DOHH2 (cell line): Measurements from ENCODE around the gene PIK3R3.

Experiments used
- H3F3A ChIP-seq: fragments of 200-600 bp; sonication (generic), shearing (Covaris generic); 2 replicates; pipeline ENCODE4 v1.6.0; 2016; ENCODE audit warnings: antibody characterized with exemption, mild to moderate bottlenecking; ENCODE audit not compliant: control insufficient read depth, insufficient read depth
- H3K27ac ChIP-seq: fragments of 200-600 bp; sonication (generic); 2 replicates; pipeline ENCODE4 v1.5.1; 2014; ENCODE audit warnings: low read depth, mild to moderate bottlenecking, low read length, moderate library complexity
- H3K27me3 ChIP-seq: fragments of 200-600 bp; sonication (generic); 2 replicates; pipeline ENCODE4 v1.6.1; 2014; ENCODE audit warnings: mild to moderate bottlenecking, low read length, mixed read lengths; ENCODE audit not compliant: control insufficient read depth
- H3K36me3 ChIP-seq: fragments of 200-600 bp; sonication (generic); 2 replicates; pipeline ENCODE4 v1.6.1; 2014; ENCODE audit warnings: mild to moderate bottlenecking, low read length, moderate library complexity, mixed read lengths; ENCODE audit not compliant: control insufficient read depth
- H3K4me1 ChIP-seq: fragments of 200-600 bp; sonication (generic); 2 replicates; pipeline ENCODE4 v1.6.1; 2014; ENCODE audit warnings: mild to moderate bottlenecking, low read length, mixed read lengths; ENCODE audit not compliant: control insufficient read depth
- H3K4me2 ChIP-seq: fragments of 200-600 bp; sonication (generic); 2 replicates; pipeline ENCODE4 v1.6.0; 2014; ENCODE audit warnings: mild to moderate bottlenecking, low read length, moderate library complexity
- H3K4me3 ChIP-seq: fragments of 200-600 bp; sonication (generic); 2 replicates; pipeline ENCODE4 v1.5.1; 2014; ENCODE audit warnings: mild to moderate bottlenecking, low read length, mixed read lengths
- H3K79me2 ChIP-seq: fragments of 200-600 bp; sonication (generic); 2 replicates; pipeline ENCODE4 v1.6.1; 2014; ENCODE audit warnings: mild to moderate bottlenecking, low read length, mixed read lengths; ENCODE audit not compliant: control insufficient read depth
- H3K9me2 ChIP-seq: fragments of 200-600 bp; sonication (generic); replicated peaks from 2 replicates; pipeline ENCODE4 v1.6.1; 2014; ENCODE audit warnings: mild to moderate bottlenecking, low read length, mixed read lengths; ENCODE audit not compliant: control insufficient read depth
- H3K9me3 ChIP-seq: fragments of 200-600 bp; sonication (generic); 2 replicates; pipeline ENCODE4 v1.6.1; 2014; ENCODE audit warnings: antibody characterized with exemption, low read length, mixed read lengths; ENCODE audit not compliant: control insufficient read depth, insufficient read depth
- H4K20me1 ChIP-seq: fragments of 200-600 bp; sonication (generic); 2 replicates; pipeline ENCODE4 v1.6.0; 2014; ENCODE audit warnings: low read depth, mild to moderate bottlenecking, antibody characterized with exemption, low read length, moderate library complexity; ENCODE audit not compliant: control insufficient read depth, insufficient read depth
- CTCF ChIP-seq: fragments of 200-600 bp; sonication (generic); IDR thresholded peaks from one replicate; pipeline ENCODE4 v1.5.1; 2014; ENCODE audit warnings: antibody characterized with exemption, mild to moderate bottlenecking, low read depth, low read length; ENCODE audit not compliant: poor library complexity, severe bottlenecking
- EZH2phosphoT487 ChIP-seq: fragments of 200-600 bp; sonication (generic); IDR thresholded peaks from 2 replicates; pipeline ENCODE4 v1.6.1; 2017; ENCODE audit warnings: borderline replicate concordance, mild to moderate bottlenecking, antibody characterized with exemption, low read length, moderate library complexity, mixed read lengths

Gene PIK3R3

GRCh38 chr1:46159516-46159915 lies 27.1 kb upstream of the PIK3R3 start:
- no peaks in the 10 kb centered on the region for H3K9me2 ChIP-seq
- no peak overlapping the region for H3K4me2 ChIP-seq
- no peaks in the 10 kb centered on the region for H3K36me3 ChIP-seq
- H3K4me1 ChIP-seq = no peaks in the 10 kb centered on the region
- H3K79me2 ChIP-seq = no peaks in the 10 kb centered on the region
- no peaks in the 10 kb centered on the region for H3F3A ChIP-seq
- no peaks in the 10 kb centered on the region for H3K9me3 ChIP-seq
- no peaks in the 10 kb centered on the region for H3K27me3 ChIP-seq
- no peak overlapping the region for H3K4me3 ChIP-seq
- no peak overlapping the region for H3K27ac ChIP-seq
- TF ChIP-seq CTCF (no peak), EZH2phosphoT487 (no peak)
- no peaks in the 10 kb centered on the region for H4K20me1 ChIP-seq

- H3K4me2 ChIP-seq = no peak overlapping the region
- H3K4me3 ChIP-seq = no peak overlapping the region
- H3K27ac ChIP-seq = no peak overlapping the region
- H3K4me1 ChIP-seq = no peaks in the 10 kb centered on the region
- no peaks in the 10 kb centered on the region for H3K27me3 ChIP-seq
- no peaks in the 10 kb centered on the region for H3K36me3 ChIP-seq
- H3K79me2 ChIP-seq = no peaks in the 10 kb centered on the region
- TF ChIP-seq EZH2phosphoT487 (no peak), CTCF (no peak)
- H3K9me3 ChIP-seq = no peaks in the 10 kb centered on the region
- no peaks in the 10 kb centered on the region for H3K9me2 ChIP-seq
- H4K20me1 ChIP-seq = no peaks in the 10 kb centered on the region
- H3F3A ChIP-seq = no peaks in the 10 kb centered on the region
Measured at GRCh38 chr1:46158312-46159281, 26.2 kb upstream of the PIK3R3 start.

- no peaks in the 10 kb centered on the region for H3K36me3 ChIP-seq
- no peaks in the 10 kb centered on the region for H3K4me1 ChIP-seq
- H3K79me2 ChIP-seq = no peaks in the 10 kb centered on the region
- H3F3A ChIP-seq = no peaks in the 10 kb centered on the region
- H3K4me2 ChIP-seq = no peak overlapping the region
- no peak overlapping the region for H3K4me3 ChIP-seq
- no peaks in the 10 kb centered on the region for H3K27me3 ChIP-seq
- no peaks in the 10 kb centered on the region for H3K9me2 ChIP-seq
- H3K27ac ChIP-seq = no peak overlapping the region
- no peaks in the 10 kb centered on the region for H4K20me1 ChIP-seq
- TF ChIP-seq CTCF = no peak
- no peaks in the 10 kb centered on the region for H3K9me3 ChIP-seq
Measured at GRCh38 chr1:46157916-46158311, 25.5 kb upstream of the PIK3R3 start.
